GM21529 (cell line): ENCODE data around the gene HELZ2.
"Not testable (repeated sequence)": the region's sequence is repeated elsewhere in the genome, so short reads cannot be mapped to it uniquely, and the experiment has no call there.

Experiments used
- ATAC-seq: cut with Tn5 transposase; IDR thresholded peaks from one replicate; pipeline ENCODE4 v1.9.1; 2021; ENCODE audit not compliant: unreplicated experiment

HELZ2 gene

GRCh38 chr20:63565699-63566335 is 8.2 kb downstream of the HELZ2 start:
- ATAC-seq, result no peak

DNA sequence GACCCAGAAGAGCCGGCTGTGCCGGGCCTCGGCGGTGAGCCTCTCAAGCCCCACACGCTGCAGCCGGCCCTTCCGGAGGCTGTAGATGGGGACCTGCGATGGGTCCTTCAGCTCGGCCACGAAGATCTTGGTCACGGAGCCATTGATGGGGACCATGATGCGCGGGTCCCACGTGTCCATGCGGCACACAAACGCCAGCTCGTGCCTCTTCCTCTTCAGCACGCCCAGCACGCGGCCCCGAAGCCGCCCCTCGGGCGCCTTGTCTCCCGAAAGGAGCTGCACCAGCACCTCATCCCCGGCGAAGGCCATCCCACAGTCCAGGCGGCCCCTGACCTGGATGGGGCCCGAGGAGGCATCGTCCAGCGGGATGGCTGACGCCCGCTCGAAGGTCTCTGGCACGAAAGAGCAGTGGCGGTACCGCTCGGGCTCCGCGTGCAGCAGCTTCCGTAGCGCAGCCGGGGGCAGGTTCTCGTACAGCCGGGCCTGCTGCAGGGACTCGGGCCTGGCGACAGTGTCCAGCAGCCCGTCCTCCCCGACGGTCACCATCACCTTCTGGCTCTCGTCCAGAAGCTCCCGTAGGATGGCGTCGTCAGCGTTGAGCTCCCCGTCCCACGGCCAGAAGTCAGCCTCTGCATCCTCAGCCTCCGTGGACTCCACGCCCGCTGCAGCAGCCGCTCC is 8.9 kb downstream of the HELZ2 start:
- ATAC-seq, result no peak

DNA sequence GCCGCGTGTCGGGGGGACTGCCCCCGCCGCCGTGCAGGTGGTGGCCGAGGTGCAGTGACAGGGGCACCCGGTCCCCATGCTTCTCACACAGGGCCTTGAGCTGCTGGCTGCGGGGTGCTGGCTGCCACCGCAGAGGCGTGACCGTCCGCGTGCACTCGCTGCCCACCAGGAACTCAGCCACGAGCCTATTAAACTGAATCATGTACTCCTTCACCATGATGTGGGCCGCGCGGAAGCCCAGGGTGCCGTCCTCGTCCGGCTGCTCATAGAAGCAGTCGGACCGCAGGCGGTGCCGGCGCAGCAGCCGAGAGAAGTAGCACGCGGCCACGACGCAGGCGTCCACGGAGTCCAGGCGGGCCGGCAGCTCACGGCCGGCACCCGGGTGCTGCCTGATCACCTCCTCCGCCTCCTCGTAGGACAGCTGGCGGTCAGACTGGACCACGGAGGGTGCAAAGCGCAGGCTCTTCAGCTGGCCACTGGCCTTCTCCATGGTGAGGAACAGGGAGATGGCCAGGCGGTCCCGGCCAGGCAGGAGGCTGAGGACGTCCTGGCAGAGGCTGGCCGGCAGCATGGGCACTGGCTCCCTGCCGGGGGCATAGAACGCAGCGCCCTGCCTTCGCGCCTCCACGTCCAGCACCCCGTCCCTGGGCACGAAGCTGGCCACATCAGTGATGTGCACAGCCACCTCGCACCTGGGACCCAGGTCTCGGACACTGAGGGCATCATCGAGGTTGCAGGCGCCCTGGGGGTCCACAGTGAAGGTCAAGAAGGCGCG is 9.8 kb downstream of the HELZ2 start:
- ATAC-seq, result no peak

DNA sequence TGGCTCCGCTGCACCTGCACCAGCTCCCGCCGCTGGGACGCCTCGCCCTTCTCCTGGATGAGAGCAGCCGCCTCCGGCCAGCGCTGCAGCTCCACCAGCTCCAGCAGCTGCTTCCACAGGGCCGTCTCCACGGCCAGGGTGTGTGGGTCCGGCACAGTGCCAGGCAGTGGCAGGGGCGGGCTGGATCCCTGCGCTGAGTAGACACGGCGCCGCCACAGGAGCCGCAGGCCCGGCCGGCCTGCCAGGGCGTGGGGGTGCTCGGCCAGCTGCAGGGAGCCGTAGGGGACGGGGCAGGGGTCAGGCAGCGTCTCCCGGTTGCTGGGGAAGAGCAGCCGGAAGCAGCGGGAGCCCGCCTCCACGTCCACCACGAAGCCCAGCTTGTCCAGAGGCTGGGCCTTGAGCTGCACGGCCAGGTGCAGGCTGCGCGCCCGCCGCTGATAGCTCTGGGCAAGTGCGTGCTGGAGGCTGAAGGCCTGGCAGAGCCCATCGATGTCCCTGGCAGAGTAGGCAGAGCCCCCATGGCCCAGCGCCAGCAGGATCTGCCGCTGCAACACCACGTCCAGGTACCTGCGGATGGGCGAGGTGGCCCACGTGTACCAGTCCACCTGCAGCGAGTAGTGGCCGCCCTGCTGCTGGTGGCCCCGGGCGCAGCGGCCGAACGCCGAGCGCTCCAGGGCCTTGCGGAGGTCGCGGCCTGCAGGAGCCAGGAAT is 10.7 kb downstream of the HELZ2 start:
- ATAC-seq, result no peak

GRCh38 chr20:63562461-63563224 is 11.4 kb downstream of the HELZ2 start:
- no peak for ATAC-seq

GRCh38 chr20:63561624-63562396 is 12.2 kb downstream of the HELZ2 start:
- ATAC-seq, result no peak

DNA sequence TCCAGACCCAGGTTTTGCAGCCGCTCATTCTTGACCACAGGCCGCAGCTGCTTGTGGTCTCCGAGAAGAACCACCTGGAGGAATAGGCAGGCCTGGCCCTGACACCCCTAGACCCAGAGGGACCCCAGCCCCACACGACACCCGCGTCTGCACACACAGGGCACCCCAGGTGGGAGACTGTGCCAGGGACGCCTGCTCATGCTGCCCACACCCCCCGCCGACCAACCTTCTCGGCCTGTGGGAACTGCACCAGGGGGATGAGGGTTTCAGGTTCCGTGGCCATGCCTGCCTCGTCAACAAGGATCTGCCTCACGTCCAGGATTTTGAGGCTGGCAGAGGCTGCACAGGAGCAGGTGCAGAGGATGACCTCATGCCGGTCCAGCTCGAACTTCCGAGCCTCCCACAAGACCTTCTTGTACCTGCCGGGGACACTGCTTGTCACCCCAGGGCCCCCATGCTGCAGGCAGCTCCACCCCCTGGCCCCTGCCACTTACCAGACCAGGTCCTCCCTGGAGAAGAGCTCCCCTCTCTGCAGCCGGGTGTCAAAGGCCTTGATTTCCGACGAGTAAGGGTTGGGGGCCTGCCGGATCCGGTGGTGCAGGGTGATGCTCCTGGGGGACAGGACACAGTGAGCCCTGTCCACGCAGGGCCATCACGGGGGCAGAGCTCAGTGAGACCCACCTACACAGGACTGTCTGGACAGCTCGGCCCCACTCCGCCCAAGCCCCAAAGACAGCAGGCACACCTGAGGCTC is 13.0 kb downstream of the HELZ2 start:
- ATAC-seq, result no peak

GRCh38 chr20:63560333-63560805 is 13.7 kb downstream of the HELZ2 start:
- ATAC-seq, result no peak

GRCh38 chr20:63559485-63560332 is 14.3 kb downstream of the HELZ2 start:
- not testable (repeated sequence) for ATAC-seq

- no peak for ATAC-seq
Measured at GRCh38 chr20:63558804-63559484, 15.1 kb downstream of the HELZ2 start.

DNA sequence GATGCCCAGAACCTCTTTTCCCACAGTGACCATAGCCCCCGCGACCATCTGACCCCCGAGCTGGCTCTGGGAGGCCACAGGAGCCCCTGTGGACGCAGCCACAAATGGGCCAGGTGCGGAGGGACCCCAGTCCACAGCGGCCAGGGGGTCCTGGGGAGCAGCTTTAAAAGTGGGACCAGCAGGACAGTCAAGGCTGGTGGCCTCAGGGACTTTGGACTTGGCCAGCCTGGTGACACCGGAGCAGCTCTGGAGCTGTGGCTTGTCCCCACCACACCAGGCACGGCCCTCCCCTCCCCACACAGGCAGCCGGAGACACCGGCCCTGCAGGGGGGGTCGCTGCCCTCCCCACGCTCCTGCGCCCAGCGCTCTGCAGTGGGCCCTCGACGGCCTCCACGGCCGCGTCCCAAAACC is 16.6 kb downstream of the HELZ2 start:
- no peak for ATAC-seq

DNA sequence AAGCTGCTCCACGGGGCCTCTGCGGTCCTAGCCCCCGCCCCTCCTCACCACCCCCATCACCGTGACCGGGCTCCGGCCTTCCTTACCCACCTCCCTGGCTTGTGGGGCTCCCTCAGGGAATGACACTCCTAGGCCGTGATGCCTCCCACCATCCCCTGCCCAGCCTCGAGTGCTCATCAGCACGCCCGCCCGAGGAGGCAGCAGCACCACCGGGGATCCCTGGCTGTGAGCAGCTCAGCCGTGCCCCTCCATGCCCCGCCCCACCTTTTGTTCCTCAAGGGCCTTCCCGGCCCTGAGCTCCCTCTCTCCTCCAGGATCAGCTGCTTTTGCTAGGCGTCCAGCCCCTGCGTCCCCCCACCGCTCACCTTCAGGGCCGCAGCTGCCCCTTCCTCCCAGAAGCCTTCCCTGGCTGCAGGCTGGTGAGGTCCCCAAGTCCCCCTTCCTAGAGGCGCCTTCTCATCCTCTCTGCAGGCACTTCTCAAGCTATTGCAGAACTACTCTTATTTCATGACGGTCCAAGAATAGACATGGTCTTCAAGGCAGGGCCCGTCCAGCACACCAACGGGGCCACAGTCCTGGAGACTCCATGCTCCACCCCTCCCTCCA is 17.1 kb downstream of the HELZ2 start:
- no peak for ATAC-seq

DNA sequence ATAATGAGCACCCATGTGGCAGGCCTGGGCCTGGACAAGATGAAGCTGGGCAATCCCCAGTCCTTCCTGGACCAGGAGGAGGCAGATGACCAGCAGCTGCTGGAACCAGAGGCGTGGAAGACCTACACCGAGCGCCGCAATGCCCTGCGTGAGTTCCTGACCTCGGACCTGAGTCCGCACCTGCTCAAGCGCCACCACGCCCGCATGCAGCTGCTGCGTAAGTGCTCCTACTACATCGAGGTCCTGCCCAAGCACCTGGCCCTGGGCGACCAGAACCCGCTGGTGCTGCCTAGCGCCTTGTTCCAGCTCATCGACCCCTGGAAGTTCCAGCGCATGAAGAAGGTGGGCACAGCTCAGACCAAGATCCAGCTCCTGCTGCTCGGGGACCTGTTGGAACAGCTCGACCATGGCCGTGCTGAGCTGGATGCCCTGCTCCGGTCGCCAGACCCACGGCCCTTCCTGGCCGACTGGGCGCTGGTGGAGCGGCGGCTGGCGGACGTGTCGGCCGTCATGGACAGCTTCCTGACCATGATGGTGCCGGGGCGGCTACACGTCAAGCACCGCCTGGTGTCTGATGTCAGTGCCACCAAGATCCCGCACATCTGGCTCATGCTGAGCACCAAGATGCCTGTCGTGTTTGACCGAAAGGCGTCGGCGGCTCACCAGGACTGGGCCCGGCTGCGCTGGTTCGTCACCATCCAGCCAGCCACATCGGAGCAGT is 18.2 kb downstream of the HELZ2 start:
- no peak for ATAC-seq

DNA sequence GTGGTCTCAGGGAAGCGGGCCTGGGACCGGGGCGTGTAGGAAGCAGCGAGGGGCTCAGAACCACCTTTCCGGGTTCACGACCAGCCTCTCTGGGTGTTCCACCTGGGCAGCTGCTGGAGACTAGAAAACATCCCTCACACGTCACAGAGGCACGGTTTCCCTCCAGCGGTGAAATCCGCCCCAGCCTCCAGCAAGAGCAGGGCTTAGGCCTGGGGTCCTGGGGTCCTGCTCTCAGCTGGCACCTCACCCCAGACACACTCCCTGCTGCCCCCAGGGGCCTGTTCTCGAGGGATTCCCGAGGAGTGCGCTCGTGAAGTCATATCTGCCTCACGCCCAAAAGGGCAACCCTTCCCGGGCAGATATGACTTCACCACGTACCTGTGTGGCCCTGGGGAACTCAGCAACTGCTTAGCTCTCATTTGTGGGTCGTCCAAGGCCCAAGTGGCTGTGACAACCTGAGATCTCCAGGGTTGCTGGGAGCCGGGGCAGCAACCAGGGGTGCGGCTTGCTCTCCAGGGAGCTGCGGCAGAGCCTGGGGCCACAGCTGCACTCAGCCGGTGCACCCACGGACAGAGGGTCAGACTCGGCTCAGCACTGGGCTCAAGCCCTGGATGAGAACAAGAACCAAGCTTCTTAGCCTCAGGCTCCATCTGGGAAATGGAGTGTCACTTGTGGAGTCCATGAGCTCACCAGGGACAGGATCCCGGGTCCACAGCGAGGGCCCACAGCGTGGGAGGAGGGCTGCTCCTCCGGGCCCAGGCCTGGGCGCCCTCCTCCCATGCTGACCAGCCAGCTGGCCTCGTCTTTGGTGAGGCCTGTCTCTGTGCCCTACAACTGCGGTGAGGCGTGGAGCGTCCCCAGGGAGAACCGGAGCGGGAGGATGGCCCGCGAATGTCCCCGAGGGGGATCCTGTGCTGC is 19.4 kb downstream of the HELZ2 start:
- no peak for ATAC-seq

- ATAC-seq, result peak; percentile 19
Measured at GRCh38 chr20:63553933-63554290, 20.1 kb downstream of the HELZ2 start, which contains the start of gene FNDC11. Gene FNDC11, plus strand, starts transcription at chr20:63554159. Its CDS starts 1,505 bp downstream, at chr20:63555664.
